Osteocyte (in vitro differentiated cells): ENCODE measurements around the gene SUPT7L. TPM values are rescaled to one million over a fixed set of nuclear protein-coding genes. Genes with fewer than 3 reads are reported as not detected.
"Not testable (repeated sequence)": the region's sequence is repeated elsewhere in the genome, so short reads cannot be mapped to it uniquely, and the experiment has no call there.

Source experiments
- DNase-seq: peaks from one replicate; pipeline ENCODE4 v3.0.0; 2021; ENCODE audit warnings: mixed read lengths; ENCODE audit not compliant: unreplicated experiment; ENCODE audit errors: extremely low spot score
- H3K27ac Mint-ChIP-seq: one replicate; pipeline ENCODE4 v1.8.0; 2021; ENCODE audit warnings: mild to moderate bottlenecking, mixed read lengths; ENCODE audit not compliant: unreplicated experiment
- H3K27me3 Mint-ChIP-seq: one replicate; pipeline ENCODE4 v1.8.0; 2021; ENCODE audit warnings: mixed read lengths; ENCODE audit not compliant: unreplicated experiment
- H3K36me3 Mint-ChIP-seq: one replicate; pipeline ENCODE4 v1.8.0; 2021; ENCODE audit warnings: mixed read lengths; ENCODE audit not compliant: unreplicated experiment
- H3K4me1 Mint-ChIP-seq: one replicate; pipeline ENCODE4 v1.8.0; 2021; ENCODE audit warnings: mixed read lengths; ENCODE audit not compliant: unreplicated experiment
- H3K4me3 Mint-ChIP-seq: one replicate; pipeline ENCODE4 v1.8.0; 2021; ENCODE audit warnings: mild to moderate bottlenecking, moderate library complexity, mixed read lengths; ENCODE audit not compliant: unreplicated experiment
- H3K9me3 Mint-ChIP-seq: one replicate; pipeline ENCODE4 v1.8.0; 2021; ENCODE audit warnings: mixed read lengths; ENCODE audit not compliant: unreplicated experiment
- CTCF ChIP-seq: fragments of 200-600 bp; sonication (generic); IDR thresholded peaks from 2 replicates; pipeline ENCODE4 v1.5.0; 2021; ENCODE audit warnings: antibody characterized with exemption, mild to moderate bottlenecking, moderate library complexity
- total RNA-seq: library from RNA; stranded (reverse); gene quantifications from 2 replicates; pipeline ENCODE4 v1.2.1, GENCODE V29; 2021

Gene SUPT7L
- total RNA-seq, 1 donor from 2014 or later, result 41.2 TPM

- H3K36me3 Mint-ChIP-seq, result peaks cover 37% of the 10 kb centered on the region
- H3K4me3 Mint-ChIP-seq, result no peak overlapping the region
- TF ChIP-seq CTCF, result no peak
- H3K27me3 Mint-ChIP-seq, result no peaks in the 10 kb centered on the region
- no peak for DNase-seq
- H3K4me1 Mint-ChIP-seq, result no peaks in the 10 kb centered on the region
- no peak overlapping the region for H3K27ac Mint-ChIP-seq
- H3K9me3 Mint-ChIP-seq, result no peaks in the 10 kb centered on the region
Measured at GRCh38 chr2:27640722-27641245, 22.6 kb downstream of the SUPT7L start.

GRCh38 chr2:27638709-27639108 lies 24.7 kb downstream of the SUPT7L start:
- H3K36me3 Mint-ChIP-seq, result peaks cover 45% of the 10 kb centered on the region
- no peak for DNase-seq

GRCh38 chr2:27638037-27638637 lies 25.3 kb downstream of the SUPT7L start:
- Mint-ChIP-seq H3K36me3 (peaks cover 44% of the 10 kb centered on the region), H3K4me3 (no peak overlapping the region), H3K27ac (no peak overlapping the region), H3K4me1 (no peaks in the 10 kb centered on the region), H3K9me3 (no peaks in the 10 kb centered on the region), H3K27me3 (no peaks in the 10 kb centered on the region)
- DNase-seq, result no peak
- no peak for TF ChIP-seq CTCF

More at GRCh38 chr2:27638709-27639108, 24.7 kb downstream of the SUPT7L start:
- no peak for TF ChIP-seq CTCF
- H3K4me3 Mint-ChIP-seq, result no peak overlapping the region
- H3K9me3 Mint-ChIP-seq, result no peaks in the 10 kb centered on the region
- H3K4me1 Mint-ChIP-seq, result no peaks in the 10 kb centered on the region
- H3K27me3 Mint-ChIP-seq, result no peaks in the 10 kb centered on the region
- no peak overlapping the region for H3K27ac Mint-ChIP-seq

GRCh38 chr2:27636766-27637165 lies 26.6 kb downstream of the SUPT7L start:
- Mint-ChIP-seq H3K27ac (no peak overlapping the region), H3K36me3 (peaks cover 52% of the 10 kb centered on the region), H3K4me3 (no peak overlapping the region), H3K9me3 (no peaks in the 10 kb centered on the region), H3K27me3 (no peaks in the 10 kb centered on the region), H3K4me1 (no peaks in the 10 kb centered on the region)
- no peak for DNase-seq
- TF ChIP-seq CTCF, result no peak

- no peak for DNase-seq
- no peaks in the 10 kb centered on the region for H3K27me3 Mint-ChIP-seq
- H3K4me1 Mint-ChIP-seq, result peaks cover 6% of the 10 kb centered on the region
- H3K36me3 Mint-ChIP-seq, result peaks cover 53% of the 10 kb centered on the region
- no peak overlapping the region for H3K27ac Mint-ChIP-seq
- H3K9me3 Mint-ChIP-seq, result no peaks in the 10 kb centered on the region
- H3K4me3 Mint-ChIP-seq, result no peak overlapping the region
- no peak for TF ChIP-seq CTCF
Measured at GRCh38 chr2:27634291-27634690, 29.1 kb downstream of the SUPT7L start.

GRCh38 chr2:27630257-27630656 lies 33.2 kb downstream of the SUPT7L start:
- not testable (repeated sequence) for H3K27me3 Mint-ChIP-seq, H3K9me3 Mint-ChIP-seq, DNase-seq, H3K27ac Mint-ChIP-seq
- H3K4me3 Mint-ChIP-seq, result peak overlapping the region; percentile 33
- H3K4me1 Mint-ChIP-seq, result peaks cover 26% of the 10 kb centered on the region
- H3K36me3 Mint-ChIP-seq, result peaks cover 29% of the 10 kb centered on the region
